D341Med (cell line): ENCODE results near the gene TBC1D3I.

ENCODE experiments used
- DNase-seq: peaks from one replicate; pipeline ENCODE4 v3.0.0; 2012; ENCODE audit warnings: low spot score

Gene TBC1D3I

DNA sequence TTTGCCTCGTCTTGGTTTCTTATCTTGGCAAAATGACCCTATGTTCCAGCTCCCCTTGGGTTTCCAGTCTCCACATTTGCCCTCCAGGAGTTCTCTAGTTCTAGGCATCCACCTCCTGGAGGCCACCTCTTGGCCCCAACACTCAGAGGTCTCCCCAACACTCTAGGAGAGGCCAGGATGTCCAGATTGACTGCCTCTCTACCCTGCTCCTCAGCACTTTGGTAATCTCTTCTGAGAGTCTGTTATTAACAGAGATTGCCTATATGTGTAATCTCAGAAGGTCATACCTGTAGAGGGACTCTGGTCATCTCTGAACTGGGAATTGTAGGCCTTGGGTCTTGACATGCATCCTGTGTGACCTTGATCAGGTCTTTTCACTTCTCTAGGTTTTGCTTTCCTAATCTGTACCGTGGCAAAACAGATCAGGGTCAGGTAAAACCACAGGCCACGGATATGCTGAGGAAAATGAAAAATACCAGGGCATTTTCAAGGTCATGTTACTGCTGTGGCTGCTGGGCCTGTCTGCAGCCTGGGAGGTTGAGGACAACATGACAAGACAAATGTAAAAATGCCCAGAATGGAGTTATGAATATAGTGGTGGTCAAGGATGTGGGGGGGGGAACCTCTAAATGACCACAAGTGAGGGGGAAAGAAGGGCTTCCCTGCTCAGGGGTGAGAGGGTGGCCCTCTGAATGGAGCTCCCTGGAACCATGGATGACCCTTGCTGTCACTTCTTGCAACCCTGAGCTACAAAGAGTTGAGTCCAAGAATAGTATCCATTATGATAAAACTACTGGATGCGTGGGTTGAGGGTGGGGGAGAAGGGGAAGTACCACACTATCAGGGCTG is 58.5 kb downstream of the TBC1D3I start:
- DNase-seq: no peak

DNA sequence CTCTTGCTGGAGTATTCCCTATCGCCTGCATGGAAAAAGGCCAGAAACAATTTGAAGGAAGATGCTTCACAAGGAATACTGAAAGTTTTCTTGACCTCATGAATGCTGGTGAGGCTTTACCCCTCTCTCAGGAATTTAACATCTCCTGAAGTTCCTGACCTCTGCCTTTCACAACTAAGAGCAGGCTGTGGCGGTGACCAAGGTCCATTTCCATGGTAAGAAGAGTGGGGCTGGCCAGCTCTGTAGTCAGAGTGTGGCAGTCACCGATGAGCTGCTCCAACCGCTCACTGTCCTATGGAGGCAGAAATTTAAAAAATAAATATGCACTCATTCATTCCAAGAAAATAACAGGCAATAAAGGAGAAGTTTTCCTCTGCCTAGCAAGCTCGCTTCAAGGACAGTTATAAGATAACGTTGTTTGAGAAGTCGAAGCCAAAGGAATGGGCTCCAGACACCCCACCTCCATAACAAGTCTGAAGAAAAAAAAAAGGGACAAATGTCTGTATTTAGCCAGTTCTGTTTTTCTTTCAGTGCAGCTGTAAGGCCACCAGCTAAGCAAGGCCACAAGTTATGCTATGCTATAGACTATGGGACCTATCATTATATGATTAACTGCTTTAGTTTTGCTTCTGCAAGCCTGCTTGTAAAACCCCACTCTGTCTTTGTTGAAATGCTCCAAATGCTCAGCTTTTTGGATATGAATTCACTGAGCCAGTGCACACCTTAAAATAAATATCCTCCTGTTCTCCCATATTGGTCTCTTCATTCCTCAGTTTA is 59.5 kb downstream of the TBC1D3I start:
- no peak for DNase-seq
